OCI-LY3 (cell line): ENCODE data around the gene LRRC3B.

Source experiments
- CTCF ChIP-seq: fragments of 200-600, 300-600 bp; sonication (generic); IDR thresholded peaks from 2 replicates; pipeline ENCODE4 v1.5.1; 2014; ENCODE audit warnings: antibody characterized with exemption, low read length, low read depth
- EZH2phosphoT487 ChIP-seq: fragments of 200-600 bp; shearing (Covaris generic); IDR thresholded peaks from 2 replicates; pipeline ENCODE4 v1.6.1; 2018; ENCODE audit warnings: antibody characterized with exemption, mixed run types, low read depth

GRCh38 chr3:26687466-26687865 is 64.9 kb downstream of the LRRC3B start:
- TF ChIP-seq CTCF, result no peak
- no peak for TF ChIP-seq EZH2phosphoT487
